ENCODE data around the gene SMIM14.
"Not testable (repeated sequence)": the region's sequence is repeated elsewhere in the genome, so short reads cannot be mapped to it uniquely, and the experiment has no call there.

The SMIM14 gene

DNA sequence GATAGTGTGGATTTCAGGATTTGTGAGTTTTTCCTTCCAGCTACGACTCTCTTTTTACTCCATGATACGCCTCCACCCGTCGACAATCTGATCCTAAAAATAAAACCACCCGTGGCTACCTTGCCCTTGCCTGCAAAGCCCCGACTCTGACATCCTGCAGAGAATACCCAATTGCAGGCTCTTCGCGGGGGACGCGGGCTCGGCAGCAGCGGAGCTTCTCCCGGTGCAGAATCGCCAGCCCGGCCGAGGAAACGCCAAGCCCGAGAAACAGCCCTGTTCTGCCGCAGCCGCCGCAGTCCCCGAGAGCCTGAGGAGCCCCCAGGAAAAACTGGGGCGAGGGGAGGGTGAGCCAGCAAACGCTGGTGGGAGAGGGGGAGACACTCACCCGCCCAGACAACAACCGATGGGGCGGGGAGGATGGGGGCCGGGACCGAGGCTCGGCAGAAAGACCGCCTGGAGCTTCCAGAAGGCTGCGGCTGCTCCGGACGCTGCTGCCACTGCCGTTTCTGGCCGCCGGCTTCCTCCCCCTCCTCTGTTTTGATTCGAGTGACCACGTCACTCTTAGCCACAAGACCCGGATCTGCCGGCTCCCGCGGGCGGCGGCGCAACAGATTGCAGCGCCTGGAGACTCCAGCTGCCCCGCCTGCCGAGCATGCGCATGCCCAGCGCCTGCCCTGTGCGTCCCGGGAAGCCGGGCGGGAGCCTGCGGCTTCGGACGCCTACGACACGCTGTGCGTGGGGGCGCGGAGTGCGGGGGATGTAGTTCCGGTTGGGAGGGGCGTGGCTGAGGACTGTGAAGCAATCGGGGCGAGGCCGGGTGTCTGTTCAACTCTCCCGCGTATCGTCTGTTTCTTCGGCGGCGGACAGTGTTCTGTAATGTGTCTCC lies at the start of gene SMIM14:
SMIM14 (minus strand) TSS at position 512 of the 886 bp plus-strand sequence. CDS start 33,720 bp downstream, outside the sequence.
- DNase-seq, result peak; percentile 83

- DNase-seq, result no peak
Measured at GRCh38 chr4:39687014-39687413, 48.3 kb upstream of the SMIM14 start.

GRCh38 chr4:39685990-39686389 lies 47.3 kb upstream of the SMIM14 start:
- DNase-seq, result no peak

- DNase-seq, result no peak
Measured at GRCh38 chr4:39682138-39682537, 43.5 kb upstream of the SMIM14 start.

DNA sequence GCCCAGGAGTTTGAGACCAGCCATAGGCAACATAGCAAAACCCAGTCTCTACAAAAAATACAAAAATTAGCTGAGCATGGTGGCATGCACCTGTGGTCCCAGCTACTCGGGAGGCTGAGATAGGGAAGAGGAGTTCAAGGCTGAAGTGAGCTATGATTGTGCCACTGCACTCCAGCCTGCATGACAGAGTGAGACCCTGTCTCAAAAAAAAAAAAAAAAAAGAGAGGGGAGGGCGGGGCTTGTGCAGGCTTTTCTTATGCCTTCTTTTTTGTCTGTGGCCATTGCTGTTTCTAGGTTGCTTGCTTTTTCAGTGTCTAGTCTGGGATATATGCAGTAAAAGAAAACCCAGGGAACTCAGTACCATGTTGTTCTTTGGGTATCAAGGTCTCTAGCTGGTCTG lies 42.3 kb upstream of the SMIM14 start:
- not testable (repeated sequence) for DNase-seq

GRCh38 chr4:39675681-39676080 lies 37.0 kb upstream of the SMIM14 start:
- DNase-seq, result not testable (repeated sequence)

DNA sequence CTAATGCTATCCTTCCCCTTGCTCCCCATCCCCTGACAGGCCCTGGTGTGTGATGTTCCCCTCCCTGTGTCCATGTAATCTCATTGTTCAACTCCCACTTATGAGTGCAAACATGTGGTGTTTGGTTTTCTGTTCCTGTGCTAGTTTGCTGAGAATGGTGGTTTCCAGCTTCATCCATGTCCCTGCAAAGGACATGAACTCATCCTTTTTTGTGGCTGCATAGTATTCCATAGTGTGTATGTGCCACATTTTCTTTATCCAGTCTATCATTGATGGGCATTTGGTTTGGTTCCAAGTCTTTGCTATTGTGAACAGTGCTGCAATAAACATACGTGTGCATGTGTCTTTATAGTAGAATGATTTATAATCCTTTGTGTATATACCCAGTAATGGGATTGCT lies 31.6 kb upstream of the SMIM14 start:
- not testable (repeated sequence) for DNase-seq

DNA sequence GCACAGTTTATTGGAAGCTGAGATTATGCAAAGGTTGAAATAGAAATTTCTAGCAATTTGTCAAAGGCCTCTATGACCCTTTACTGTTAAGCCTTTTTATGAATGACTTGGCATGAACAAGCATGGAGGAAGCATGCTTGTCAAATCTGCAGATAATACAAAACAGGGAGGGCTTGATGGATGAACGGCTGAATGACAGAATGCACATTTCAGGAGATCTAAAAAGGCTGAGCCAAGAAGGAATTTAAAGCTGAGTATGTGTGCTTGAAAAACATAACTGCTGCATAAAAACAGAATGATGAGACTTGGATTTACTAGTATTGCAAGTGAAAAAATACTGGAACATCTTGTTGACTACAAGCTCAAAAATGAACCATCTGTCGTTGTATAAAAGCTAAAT lies 30.2 kb upstream of the SMIM14 start:
- no peak for DNase-seq

DNA sequence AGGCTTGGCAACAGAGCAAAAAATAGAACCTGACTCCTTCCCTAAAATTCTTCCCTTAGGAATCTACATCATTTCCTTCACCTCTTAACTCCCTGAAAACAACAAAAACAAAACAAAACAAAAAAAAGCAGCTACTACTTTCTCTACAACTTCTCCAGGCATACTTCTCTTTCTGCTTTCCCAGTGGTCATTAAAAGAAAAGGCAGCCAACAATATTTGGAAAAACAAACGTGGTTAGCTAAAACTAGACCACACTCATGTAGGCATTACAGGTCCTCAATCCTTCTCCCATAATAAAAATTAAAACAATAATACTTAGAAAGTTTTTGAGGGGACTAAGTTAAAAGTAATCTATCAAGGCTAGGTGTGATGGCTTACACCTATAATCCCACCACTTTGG lies 29.0 kb upstream of the SMIM14 start:
- DNase-seq, result no peak

- DNase-seq, result no peak
Measured at GRCh38 chr4:39664828-39665731, 26.4 kb upstream of the SMIM14 start.

GRCh38 chr4:39662683-39663082 lies 24.0 kb upstream of the SMIM14 start:
- DNase-seq, result no peak

- DNase-seq, result no peak
Measured at GRCh38 chr4:39660757-39661156, 22.1 kb upstream of the SMIM14 start.

GRCh38 chr4:39660045-39660444 lies 21.4 kb upstream of the SMIM14 start:
- DNase-seq, result no peak

DNA sequence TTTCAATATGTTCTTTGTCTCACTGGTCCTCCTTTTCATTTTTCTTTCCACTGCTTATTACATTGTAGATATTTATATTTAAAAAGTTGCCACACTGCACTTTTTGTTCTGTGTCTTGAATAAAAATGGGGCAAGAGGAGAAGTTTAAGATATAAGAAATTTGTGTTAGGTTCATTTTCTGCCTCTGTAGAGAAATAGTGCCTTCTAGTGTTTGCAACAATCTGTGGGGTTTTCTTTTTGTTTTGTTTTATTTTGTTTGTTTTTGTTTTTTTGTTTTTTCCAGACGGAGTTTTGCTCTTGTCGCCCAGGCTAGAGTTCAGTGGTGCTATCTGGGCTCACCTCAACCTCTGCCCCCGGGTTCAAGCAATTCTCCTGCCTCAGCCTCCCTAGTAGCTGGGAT lies 20.1 kb upstream of the SMIM14 start:
- no peak for DNase-seq

DNA sequence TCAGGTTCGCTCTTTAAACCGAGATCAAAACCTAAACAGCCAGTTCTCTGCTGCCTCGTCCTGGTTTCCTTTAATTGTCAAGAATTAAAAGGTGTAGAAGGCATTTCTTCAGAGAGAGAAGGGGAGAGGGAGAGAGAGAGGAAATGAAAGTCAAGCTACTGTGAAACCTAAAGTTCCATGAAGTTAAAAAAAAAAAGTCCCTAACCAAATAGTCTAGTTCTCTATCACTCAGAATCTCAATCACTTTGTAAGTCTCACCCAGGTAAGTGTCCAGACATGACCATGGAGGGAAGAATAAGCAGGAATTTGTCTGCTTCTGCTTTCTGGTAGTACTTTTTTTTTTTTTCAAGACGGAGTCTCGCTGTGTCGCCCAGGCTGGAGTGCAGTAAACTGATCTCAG lies 18.8 kb upstream of the SMIM14 start:
- DNase-seq, result no peak

DNA sequence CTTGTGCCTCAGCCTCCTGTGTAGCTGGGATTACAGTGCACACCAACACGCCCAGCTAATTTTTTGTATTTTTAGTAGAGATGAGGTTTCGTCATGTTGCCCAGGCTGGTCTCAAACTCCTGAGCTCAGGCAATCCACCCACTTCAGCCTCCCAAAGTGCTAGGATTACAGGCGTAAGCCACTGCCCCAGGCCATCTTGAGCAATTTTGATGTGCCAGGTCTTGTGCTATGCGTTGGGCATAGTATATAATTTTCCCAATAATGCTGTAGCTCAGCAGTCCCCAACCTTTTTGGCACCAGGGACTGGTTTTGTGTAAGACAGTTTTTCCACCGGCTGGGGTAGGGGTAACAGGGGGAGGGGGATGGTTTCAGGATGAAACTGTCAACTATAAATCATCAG lies 18.0 kb upstream of the SMIM14 start:
- not testable (repeated sequence) for DNase-seq

DNA sequence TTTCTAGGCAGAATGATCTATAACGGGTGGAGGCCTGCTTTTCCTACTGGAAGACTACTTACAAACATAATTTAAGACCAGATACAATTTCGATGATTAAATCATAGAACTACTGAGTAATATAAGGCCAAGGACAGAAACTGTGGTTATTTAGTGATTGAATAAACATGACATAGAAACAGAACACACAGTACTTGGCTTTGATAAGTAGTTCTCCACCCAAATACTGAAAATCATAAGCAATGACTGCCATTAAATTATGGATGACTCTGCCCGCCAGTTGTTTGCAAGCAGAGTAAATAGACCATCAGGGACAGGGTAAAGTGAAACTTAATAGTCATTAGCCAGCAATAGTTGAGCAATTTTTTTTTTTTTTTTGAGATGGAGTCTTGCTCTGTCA lies 17.2 kb upstream of the SMIM14 start:
- no peak for DNase-seq

GRCh38 chr4:39655211-39655610 lies 16.5 kb upstream of the SMIM14 start:
- no peak for DNase-seq

DNA sequence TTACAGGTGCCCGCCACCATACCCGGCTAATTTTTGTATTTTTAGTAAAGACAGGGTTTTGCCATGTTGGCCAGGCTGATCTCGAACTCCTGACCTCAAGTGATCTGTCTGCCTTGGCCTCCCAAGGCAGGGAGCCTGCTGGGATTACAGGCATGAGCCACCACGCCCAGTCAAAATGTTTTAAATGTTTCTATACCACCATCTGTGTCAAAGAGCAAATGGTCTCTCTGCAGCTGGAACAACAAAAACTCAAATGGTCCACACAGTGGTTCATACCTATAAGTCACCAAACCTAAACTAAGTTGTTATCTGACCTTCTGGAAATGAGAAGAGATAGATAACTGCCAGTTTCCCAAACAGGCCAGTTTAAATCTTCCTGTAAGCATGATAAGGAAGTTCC lies 12.9 kb upstream of the SMIM14 start:
- not testable (repeated sequence) for DNase-seq

- no peak for DNase-seq
Measured at GRCh38 chr4:39649639-39650265, 11.1 kb upstream of the SMIM14 start.

DNA sequence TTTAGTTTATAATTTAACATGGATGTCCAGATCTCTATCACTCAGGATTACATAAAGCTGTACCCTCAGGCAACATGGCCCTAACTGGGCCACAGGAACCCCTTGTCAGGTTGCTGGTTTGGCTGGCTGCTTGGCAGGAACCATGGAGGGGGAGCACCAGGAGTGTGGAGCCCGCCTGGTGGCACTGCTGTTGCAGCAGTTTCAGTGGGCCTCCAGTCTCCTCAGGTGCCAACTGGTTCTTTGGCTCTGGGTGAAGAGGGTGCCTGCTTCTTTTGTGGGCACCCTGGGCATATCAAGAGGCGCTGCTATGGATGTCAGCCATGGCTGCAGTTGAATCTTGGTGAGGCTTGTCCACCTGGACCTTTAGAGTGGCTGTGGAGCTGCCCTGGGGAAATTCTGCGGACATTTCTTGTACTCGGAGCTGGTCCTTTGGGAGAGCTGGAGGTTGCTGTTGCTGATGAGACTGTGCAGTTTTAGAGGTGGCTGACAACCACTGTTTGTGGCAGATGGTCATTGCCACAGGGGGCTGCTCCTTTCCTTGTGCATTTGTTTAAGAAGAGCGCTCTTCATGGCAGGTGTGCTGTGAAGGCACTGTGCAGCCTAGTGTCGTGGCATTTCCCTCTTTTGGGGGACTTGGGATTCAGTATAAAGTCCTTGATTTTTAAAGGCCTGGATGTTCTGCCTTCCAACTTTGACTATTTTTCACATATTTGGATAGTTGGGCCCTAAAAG lies 10.3 kb upstream of the SMIM14 start:
- DNase-seq, result no peak

DNA sequence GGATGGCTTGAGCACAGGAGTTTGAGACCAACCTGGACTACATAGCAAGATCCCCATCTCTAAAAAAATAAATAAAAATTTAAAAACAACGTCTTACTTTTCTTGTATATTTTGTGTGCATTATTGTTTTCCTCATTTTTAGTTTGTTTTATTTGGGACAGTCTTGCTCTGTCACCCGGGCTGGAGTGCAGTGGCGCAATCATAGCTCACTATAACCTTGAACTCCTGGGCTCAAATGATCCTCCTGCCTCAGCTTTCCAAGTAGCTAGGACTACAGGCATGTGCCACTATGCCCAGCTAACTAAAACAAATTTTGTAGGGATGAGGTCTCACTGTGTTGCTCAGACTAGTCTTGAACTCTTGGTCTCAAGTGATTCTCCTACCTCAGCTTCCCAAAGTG lies 9.5 kb upstream of the SMIM14 start:
- DNase-seq, result no peak

All from NCI-H2029 treated with DMSO at 0.1 percent for 48 hours (cell line).